HEK293 (cell line): Measurements from ENCODE around the gene WDHD1.
A peak's percentile ranks its signal among the peaks of the same experiment; 100 is the strongest.

ENCODE experiments used
- CTCF ChIA-PET: fragments of 350-600 bp; formaldehyde crosslinking; extraction: SDS; loops from one replicate; lab custom pipeline; 2021; ENCODE audit warnings: antibody characterized with exemption; lab: Yijun Ruan, JAX
- POLR2A ChIA-PET: fragments of 300-600 bp; formaldehyde crosslinking; extraction: SDS; loops from one replicate; lab custom pipeline; 2020; ENCODE audit warnings: antibody characterized with exemption, inconsistent platforms; lab: Yijun Ruan, JAX
- H3K27ac ChIP-seq: fragments of 200-500 bp; sonication (Bioruptor generic); 2 replicates; pipeline ENCODE4 v1.5.1; 2014; ENCODE audit warnings: low read depth, low read length, control low read depth, inconsistent platforms; ENCODE audit errors: extremely low read depth
- H3K36me3 ChIP-seq, 2 experiments: fragments of 200-500 bp in 1 of 2; sonication (Bioruptor generic) in 1 of 2; 1 replicate in 1 of 2; 2 replicates in 1 of 2; pipeline ENCODE4 v1.5.1; 2014 to 2017; ENCODE audit warnings: inconsistent platforms in 2 of 2, low read length in 2 of 2; ENCODE audit not compliant: control insufficient read depth in 2 of 2, insufficient read depth in 1 of 2
- H3K4me1 ChIP-seq: fragments of 200-500 bp; sonication (Bioruptor generic); 2 replicates; pipeline ENCODE4 v1.5.1; 2014; ENCODE audit warnings: mild to moderate bottlenecking, low read length, inconsistent platforms; ENCODE audit not compliant: control insufficient read depth, insufficient read depth
- H3K4me3 ChIP-seq: 2 replicates; pipeline ENCODE4 v1.5.1; 2011; ENCODE audit warnings: low read depth, mild to moderate bottlenecking, control low read depth, low read length, moderate library complexity
- H3K9me3 ChIP-seq: fragments of 200-500 bp; sonication (Bioruptor generic); 2 replicates; pipeline ENCODE4 v1.5.1; 2014; ENCODE audit warnings: low read depth, low read length, inconsistent platforms; ENCODE audit not compliant: control insufficient read depth, insufficient read depth
- GFI1B ChIP-seq: fragments of 450-650 bp; formaldehyde crosslinking; IDR thresholded peaks from 2 replicates; pipeline ENCODE4 v1.5.1; 2016; ENCODE audit warnings: missing biosample characterization, missing genetic modification characterization
- GLIS2 ChIP-seq: fragments of 450-650 bp; formaldehyde crosslinking; IDR thresholded peaks from 2 replicates; pipeline ENCODE4 v1.5.1; 2016; ENCODE audit warnings: missing biosample characterization, missing genetic modification characterization
- KLF16 ChIP-seq: fragments of 450-650 bp; formaldehyde crosslinking; IDR thresholded peaks from 2 replicates; pipeline ENCODE4 v1.5.1; 2017; ENCODE audit warnings: missing biosample characterization, missing genetic modification characterization
- KLF9 ChIP-seq: fragments of 450-650 bp; formaldehyde crosslinking; IDR thresholded peaks from 2 replicates; pipeline ENCODE4 v1.5.1; 2016; ENCODE audit warnings: missing biosample characterization, missing genetic modification characterization, low read depth
- SP2 ChIP-seq: fragments of 450-650 bp; formaldehyde crosslinking; IDR thresholded peaks from 2 replicates; pipeline ENCODE4 v1.5.1; 2016; ENCODE audit warnings: missing biosample characterization, missing genetic modification characterization
- ZBTB20 ChIP-seq: fragments of 450-650 bp; formaldehyde crosslinking; IDR thresholded peaks from 2 replicates; pipeline ENCODE4 v1.5.1; 2016; ENCODE audit warnings: missing biosample characterization, missing genetic modification characterization
- ZFP41 ChIP-seq: fragments of 450-650 bp; formaldehyde crosslinking; IDR thresholded peaks from 2 replicates; pipeline ENCODE4 v1.5.1; 2016; ENCODE audit warnings: missing biosample characterization, missing genetic modification characterization, borderline replicate concordance
- ZIC2 ChIP-seq: fragments of 450-650 bp; formaldehyde crosslinking; IDR thresholded peaks from 2 replicates; pipeline ENCODE4 v1.5.1; 2016; ENCODE audit warnings: missing biosample characterization, missing genetic modification characterization
- ZNF155 ChIP-seq: fragments of 450-650 bp; formaldehyde crosslinking; IDR thresholded peaks from 2 replicates; pipeline ENCODE4 v1.5.1; 2016; ENCODE audit warnings: missing biosample characterization, missing genetic modification characterization
- ZNF16 ChIP-seq: fragments of 450-650 bp; formaldehyde crosslinking; IDR thresholded peaks from 2 replicates; pipeline ENCODE4 v1.5.1; 2016; ENCODE audit warnings: low read depth, missing biosample characterization, missing genetic modification characterization
- ZNF174 ChIP-seq: fragments of 450-650 bp; formaldehyde crosslinking; IDR thresholded peaks from 2 replicates; pipeline ENCODE4 v1.5.0; 2017; ENCODE audit warnings: missing biosample characterization, mild to moderate bottlenecking, missing genetic modification characterization
- ZNF2 ChIP-seq: fragments of 450-650 bp; formaldehyde crosslinking; IDR thresholded peaks from 2 replicates; pipeline ENCODE4 v1.5.1; 2016; ENCODE audit warnings: missing biosample characterization, missing genetic modification characterization
- ZNF223 ChIP-seq: fragments of 450-650 bp; formaldehyde crosslinking; IDR thresholded peaks from 2 replicates; pipeline ENCODE4 v1.5.1; 2016; ENCODE audit warnings: missing biosample characterization, missing genetic modification characterization
- ZNF24 ChIP-seq: fragments of 450-650 bp; formaldehyde crosslinking; IDR thresholded peaks from 2 replicates; pipeline ENCODE4 v1.5.1; 2016; ENCODE audit warnings: missing biosample characterization, missing genetic modification characterization
- ZNF274 ChIP-seq, 2 experiments: fragments of 200-500 bp in 1 of 2; fragments of 450-650 bp in 1 of 2; sonication (Bioruptor generic) in 1 of 2; formaldehyde crosslinking in 1 of 2; IDR thresholded peaks; 2 replicates each; pipeline versions ENCODE4 v1.5.1 to v1.6.1; 2014 to 2016; ENCODE audit warnings: borderline replicate concordance in 1 of 2, inconsistent platforms in 1 of 2, low read length in 1 of 2, missing biosample characterization in 1 of 2, missing genetic modification characterization in 1 of 2
- ZNF335 ChIP-seq: fragments of 450-650 bp; formaldehyde crosslinking; conservative IDR thresholded peaks from 2 replicates; pipeline ENCODE4 v1.5.1; 2016; ENCODE audit warnings: missing biosample characterization, missing genetic modification characterization
- ZNF354C ChIP-seq: fragments of 450-650 bp; formaldehyde crosslinking; IDR thresholded peaks from 2 replicates; pipeline ENCODE4 v1.5.1; 2016; ENCODE audit warnings: missing biosample characterization, missing genetic modification characterization, low read depth, borderline replicate concordance
- ZNF391 ChIP-seq: fragments of 450-650 bp; formaldehyde crosslinking; IDR thresholded peaks from 2 replicates; pipeline ENCODE4 v1.5.1; 2016; ENCODE audit warnings: low read depth, missing biosample characterization, missing genetic modification characterization, borderline replicate concordance
- ZNF416 ChIP-seq: fragments of 450-650 bp; formaldehyde crosslinking; IDR thresholded peaks from 2 replicates; pipeline ENCODE4 v1.5.1; 2016; ENCODE audit warnings: missing biosample characterization, missing genetic modification characterization
- ZNF473 ChIP-seq: fragments of 450-650 bp; formaldehyde crosslinking; IDR thresholded peaks from 2 replicates; pipeline ENCODE4 v1.5.1; 2017; ENCODE audit warnings: missing biosample characterization, missing genetic modification characterization
- ZNF514 ChIP-seq: fragments of 450-650 bp; formaldehyde crosslinking; IDR thresholded peaks from 2 replicates; pipeline ENCODE4 v1.5.1; 2016; ENCODE audit warnings: missing biosample characterization, missing genetic modification characterization
- ZNF558 ChIP-seq: fragments of 450-650 bp; formaldehyde crosslinking; IDR thresholded peaks from 2 replicates; pipeline ENCODE4 v1.5.1; 2016; ENCODE audit warnings: missing biosample characterization, missing genetic modification characterization
- ZNF624 ChIP-seq: fragments of 450-650 bp; formaldehyde crosslinking; IDR thresholded peaks from 2 replicates; pipeline ENCODE4 v1.5.1; 2017; ENCODE audit warnings: missing biosample characterization, missing genetic modification characterization
- ZNF660 ChIP-seq: fragments of 450-650 bp; IDR thresholded peaks from 2 replicates; pipeline ENCODE4 v1.5.1; 2018; ENCODE audit warnings: missing biosample characterization, mild to moderate bottlenecking, missing genetic modification characterization
- ZNF707 ChIP-seq: fragments of 450-650 bp; formaldehyde crosslinking; IDR thresholded peaks from 2 replicates; pipeline ENCODE4 v1.5.1; 2016; ENCODE audit warnings: missing biosample characterization, missing genetic modification characterization
- ZNF785 ChIP-seq: fragments of 450-650 bp; formaldehyde crosslinking; IDR thresholded peaks from 2 replicates; pipeline ENCODE4 v1.5.1; 2016; ENCODE audit warnings: missing biosample characterization, missing genetic modification characterization
- ZNF843 ChIP-seq: fragments of 450-650 bp; formaldehyde crosslinking; IDR thresholded peaks from 2 replicates; pipeline ENCODE4 v1.5.1; 2016; ENCODE audit warnings: missing biosample characterization, missing genetic modification characterization
- TF ChIP-seq, protein P1 (sequence below): fragments of 450-650 bp; formaldehyde crosslinking; IDR thresholded peaks from 2 replicates; pipeline ENCODE4 v1.5.1; 2016; ENCODE audit warnings: missing biosample characterization, missing genetic modification characterization
- TF ChIP-seq, protein P2 (sequence below): fragments of 450-650 bp; formaldehyde crosslinking; IDR thresholded peaks from 2 replicates; pipeline ENCODE4 v1.5.1; 2016; ENCODE audit warnings: missing biosample characterization, missing genetic modification characterization
- TF ChIP-seq, protein P3 (sequence below): fragments of 450-650 bp; formaldehyde crosslinking; IDR thresholded peaks from 2 replicates; pipeline ENCODE4 v1.5.1; 2017; ENCODE audit warnings: missing biosample characterization, missing genetic modification characterization
- TF ChIP-seq, protein P4 (sequence below): fragments of 450-650 bp; formaldehyde crosslinking; IDR thresholded peaks from 2 replicates; pipeline ENCODE4 v1.5.1; 2017; ENCODE audit warnings: missing biosample characterization, missing genetic modification characterization
- TF ChIP-seq, protein P5 (sequence below): fragments of 450-650 bp; formaldehyde crosslinking; IDR thresholded peaks from 2 replicates; pipeline ENCODE4 v1.5.1; 2016; ENCODE audit warnings: missing biosample characterization, missing genetic modification characterization

The WDHD1 gene

DNA sequence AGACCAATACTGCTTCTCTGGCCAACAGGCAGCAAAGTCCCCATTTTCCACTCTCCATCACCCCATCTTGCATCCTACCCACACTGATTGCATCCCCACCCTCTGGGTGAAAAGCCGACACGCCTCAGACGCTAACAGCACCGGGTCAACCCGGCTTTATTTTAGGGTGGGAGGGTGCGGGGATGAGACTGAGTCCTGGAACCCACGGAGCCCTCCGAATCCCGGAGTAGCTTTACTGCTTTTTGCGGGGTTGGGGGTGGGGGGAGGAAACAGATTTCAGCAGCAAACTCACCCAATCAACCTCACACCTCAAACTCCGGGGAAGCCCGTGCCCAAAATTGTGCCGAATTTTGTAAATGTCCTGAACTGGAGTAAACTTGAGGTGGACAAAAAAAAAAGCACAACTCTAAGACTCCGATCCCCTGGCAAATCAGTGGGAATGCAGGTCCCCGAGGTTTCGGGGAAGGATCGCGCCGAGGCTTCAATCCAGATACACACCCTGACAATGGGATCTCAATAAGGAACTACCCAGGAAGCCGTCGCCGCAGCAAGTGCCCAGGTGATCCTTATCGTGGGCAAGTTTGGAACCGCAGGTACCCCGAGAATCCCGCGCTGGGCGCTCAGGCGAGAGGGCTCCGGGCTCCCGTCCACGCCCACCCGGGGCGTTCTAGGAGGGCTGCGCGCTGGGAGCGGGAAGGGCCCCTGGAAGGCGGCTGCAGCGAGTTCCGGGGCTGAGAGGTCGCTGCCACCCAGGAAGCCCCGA lies 125.3 kb downstream of the WDHD1 start:
- Histone ChIP-seq H3K4me3 (peak overlapping the region; percentile 79), H3K9me3 (no peaks in the 10 kb centered on the region), H3K4me1 (0 out of 2 replicates have a peak, but pooled peaks cover 3% of the 10 kb centered on the region), H3K27ac (peak overlapping the region; percentile 82; the same call in 1 of the 2 replicates), H3K36me3 (no peaks in the 10 kb centered on the region; a peak in 1 of 3 replicates)
- ChIA-PET POLR2A (interaction anchor here (0.5 to 1.0 kb wide), 2 partner anchors 58 to 126 kb away, joined by 3 read pairs; partner anchors contain the start of genes SOCS4 and WDHD1), CTCF (interaction anchor here (0.7 to 0.9 kb wide), 3 partner anchors 35 to 708 kb away, joined by 3 to 5 read pairs (median 5); no protein-coding TSS in a partner anchor)
- TF ChIP-seq ZNF24 (tag by site-specific recombination) (no peak), ZNF2 (tag by site-specific recombination) (0 out of 2 replicates have a peak, but pooled peaks have one; percentile 37), ZNF558 (tag by site-specific recombination) (no peak), ZNF155 (tag by site-specific recombination) (no peak), SP2 (tag by site-specific recombination) (no peak), GLIS2 (tag by site-specific recombination) (peak; percentile 88), GFI1B (no peak), ZNF707 (tag by site-specific recombination) (no peak), ZIC2 (tag by site-specific recombination) (peak; percentile 91), ZNF624 (tag by site-specific recombination) (no peak), ZNF843 (tag by site-specific recombination) (no peak), ZNF785 (tag by site-specific recombination) (no peak), ZNF354C (tag by site-specific recombination) (no peak), ZNF223 (tag by site-specific recombination) (no peak), ZNF174 (tag by site-specific recombination) (no peak), ZNF416 (tag by site-specific recombination) (no peak), KLF9 (peak; percentile 79), ZBTB20 (tag by site-specific recombination) (peak; percentile 95), ZNF473 (tag by site-specific recombination) (no peak), KLF16 (tag by site-specific recombination) (0 out of 2 replicates have a peak, but pooled peaks have one; percentile 33), ZNF16 (tag by site-specific recombination) (no peak), ZFP41 (tag by site-specific recombination) (no peak), ZNF391 (no peak), ZNF274 (IDR thresholded peaks at IDR 0.05; ENCODE audit: low read length) (no peak), ZNF274 (tag by site-specific recombination; IDR thresholded peaks at IDR 0.05; ENCODE audit: borderline replicate concordance) (no peak), ZNF335 (tag by site-specific recombination) (peak; percentile 10; the same call in 1 of the 2 replicates), ZNF514 (no peak), ZNF660 (tag by site-specific recombination) (no peak)
- TF ChIP-seq, protein P1, sequence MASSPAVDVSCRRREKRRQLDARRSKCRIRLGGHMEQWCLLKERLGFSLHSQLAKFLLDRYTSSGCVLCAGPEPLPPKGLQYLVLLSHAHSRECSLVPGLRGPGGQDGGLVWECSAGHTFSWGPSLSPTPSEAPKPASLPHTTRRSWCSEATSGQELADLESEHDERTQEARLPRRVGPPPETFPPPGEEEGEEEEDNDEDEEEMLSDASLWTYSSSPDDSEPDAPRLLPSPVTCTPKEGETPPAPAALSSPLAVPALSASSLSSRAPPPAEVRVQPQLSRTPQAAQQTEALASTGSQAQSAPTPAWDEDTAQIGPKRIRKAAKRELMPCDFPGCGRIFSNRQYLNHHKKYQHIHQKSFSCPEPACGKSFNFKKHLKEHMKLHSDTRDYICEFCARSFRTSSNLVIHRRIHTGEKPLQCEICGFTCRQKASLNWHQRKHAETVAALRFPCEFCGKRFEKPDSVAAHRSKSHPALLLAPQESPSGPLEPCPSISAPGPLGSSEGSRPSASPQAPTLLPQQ (tag by site-specific recombination): no peak
- TF ChIP-seq, protein P2, sequence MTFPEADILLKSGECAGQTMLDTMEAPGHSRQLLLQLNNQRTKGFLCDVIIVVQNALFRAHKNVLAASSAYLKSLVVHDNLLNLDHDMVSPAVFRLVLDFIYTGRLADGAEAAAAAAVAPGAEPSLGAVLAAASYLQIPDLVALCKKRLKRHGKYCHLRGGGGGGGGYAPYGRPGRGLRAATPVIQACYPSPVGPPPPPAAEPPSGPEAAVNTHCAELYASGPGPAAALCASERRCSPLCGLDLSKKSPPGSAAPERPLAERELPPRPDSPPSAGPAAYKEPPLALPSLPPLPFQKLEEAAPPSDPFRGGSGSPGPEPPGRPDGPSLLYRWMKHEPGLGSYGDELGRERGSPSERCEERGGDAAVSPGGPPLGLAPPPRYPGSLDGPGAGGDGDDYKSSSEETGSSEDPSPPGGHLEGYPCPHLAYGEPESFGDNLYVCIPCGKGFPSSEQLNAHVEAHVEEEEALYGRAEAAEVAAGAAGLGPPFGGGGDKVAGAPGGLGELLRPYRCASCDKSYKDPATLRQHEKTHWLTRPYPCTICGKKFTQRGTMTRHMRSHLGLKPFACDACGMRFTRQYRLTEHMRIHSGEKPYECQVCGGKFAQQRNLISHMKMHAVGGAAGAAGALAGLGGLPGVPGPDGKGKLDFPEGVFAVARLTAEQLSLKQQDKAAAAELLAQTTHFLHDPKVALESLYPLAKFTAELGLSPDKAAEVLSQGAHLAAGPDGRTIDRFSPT (tag by site-specific recombination): no peak
- TF ChIP-seq, protein P3, sequence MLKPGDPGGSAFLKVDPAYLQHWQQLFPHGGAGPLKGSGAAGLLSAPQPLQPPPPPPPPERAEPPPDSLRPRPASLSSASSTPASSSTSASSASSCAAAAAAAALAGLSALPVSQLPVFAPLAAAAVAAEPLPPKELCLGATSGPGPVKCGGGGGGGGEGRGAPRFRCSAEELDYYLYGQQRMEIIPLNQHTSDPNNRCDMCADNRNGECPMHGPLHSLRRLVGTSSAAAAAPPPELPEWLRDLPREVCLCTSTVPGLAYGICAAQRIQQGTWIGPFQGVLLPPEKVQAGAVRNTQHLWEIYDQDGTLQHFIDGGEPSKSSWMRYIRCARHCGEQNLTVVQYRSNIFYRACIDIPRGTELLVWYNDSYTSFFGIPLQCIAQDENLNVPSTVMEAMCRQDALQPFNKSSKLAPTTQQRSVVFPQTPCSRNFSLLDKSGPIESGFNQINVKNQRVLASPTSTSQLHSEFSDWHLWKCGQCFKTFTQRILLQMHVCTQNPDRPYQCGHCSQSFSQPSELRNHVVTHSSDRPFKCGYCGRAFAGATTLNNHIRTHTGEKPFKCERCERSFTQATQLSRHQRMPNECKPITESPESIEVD (tag by site-specific recombination): no peak
- TF ChIP-seq, protein P4, sequence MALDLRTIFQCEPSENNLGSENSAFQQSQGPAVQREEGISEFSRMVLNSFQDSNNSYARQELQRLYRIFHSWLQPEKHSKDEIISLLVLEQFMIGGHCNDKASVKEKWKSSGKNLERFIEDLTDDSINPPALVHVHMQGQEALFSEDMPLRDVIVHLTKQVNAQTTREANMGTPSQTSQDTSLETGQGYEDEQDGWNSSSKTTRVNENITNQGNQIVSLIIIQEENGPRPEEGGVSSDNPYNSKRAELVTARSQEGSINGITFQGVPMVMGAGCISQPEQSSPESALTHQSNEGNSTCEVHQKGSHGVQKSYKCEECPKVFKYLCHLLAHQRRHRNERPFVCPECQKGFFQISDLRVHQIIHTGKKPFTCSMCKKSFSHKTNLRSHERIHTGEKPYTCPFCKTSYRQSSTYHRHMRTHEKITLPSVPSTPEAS: no peak; the same call in 1 of the 2 replicates
- TF ChIP-seq, protein P5, sequence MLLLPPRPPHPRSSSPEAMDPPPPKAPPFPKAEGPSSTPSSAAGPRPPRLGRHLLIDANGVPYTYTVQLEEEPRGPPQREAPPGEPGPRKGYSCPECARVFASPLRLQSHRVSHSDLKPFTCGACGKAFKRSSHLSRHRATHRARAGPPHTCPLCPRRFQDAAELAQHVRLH (tag by site-specific recombination): no peak
